GM21360 (cell line): ENCODE data around the gene PARP8.

Experiments
- ATAC-seq: cut with Tn5 transposase; IDR thresholded peaks from one replicate; pipeline ENCODE4 v1.9.1; 2021; ENCODE audit warnings: mild to moderate bottlenecking, moderate library complexity; ENCODE audit not compliant: unreplicated experiment

The PARP8 gene

GRCh38 chr5:50887889-50888633 is 221.6 kb downstream of the PARP8 start:
- ATAC-seq, result no peak

- no peak for ATAC-seq
Measured at GRCh38 chr5:50888751-50889150, 222.3 kb downstream of the PARP8 start.

GRCh38 chr5:50889790-50890189 is 223.4 kb downstream of the PARP8 start:
- no peak for ATAC-seq
